HepG2 (cell line): Measurements from ENCODE around the gene ATN1. TPM values are rescaled to one million over a fixed set of nuclear protein-coding genes. Genes with fewer than 3 reads are reported as not detected.
A peak's percentile ranks its signal among the peaks of the same experiment; 100 is the strongest.

Source experiments
- ATAC-seq: fragments of 200-7000 bp; cut with Tn5 transposase; 3 replicates; pipeline ENCODE4 v1.9.1; 2020; ENCODE audit warnings: mild to moderate bottlenecking, moderate library complexity
- BruUV-seq: library from RNA; stranded (reverse); fragments of 400-500 nt; replicated peaks from 2 replicates; lab custom pipeline; 2021; lab: Mats Ljungman, UMichigan
- CTCF ChIA-PET: fragments of 300-600 bp; formaldehyde crosslinking; extraction: SDS; loops from one replicate; lab custom pipeline; 2021; ENCODE audit warnings: low total read pairs, inconsistent platforms, low intra/inter-chr PET ratio; lab: Yijun Ruan, JAX
- POLR2A ChIA-PET: fragments of 350-600 bp; sonication (Branson Sonifier 250); formaldehyde crosslinking; loops from one replicate; lab custom pipeline; 2020; ENCODE audit warnings: antibody characterized with exemption, inconsistent platforms; lab: Yijun Ruan, JAX
- DNase-seq: peaks from one replicate; pipeline ENCODE4 v3.0.0-alpha.2; 2015; ENCODE audit warnings: low spot score
- FAIRE-seq: peaks from 3 replicates; lab custom pipeline; 2011; peaks lifted over from hg19 to GRCh38; lab: Jason Lieb, UNC
- H2AFZ ChIP-seq: one replicate; pipeline ENCODE4 v1.6.1; 2011; ENCODE audit warnings: low read length, inconsistent platforms
- H3K27ac ChIP-seq: fragments of 300-600 bp; 3 replicates; pipeline ENCODE4 v1.8.0; 2011; ENCODE audit warnings: mixed run types, mild to moderate bottlenecking, mixed read lengths, low read length, inconsistent platforms; ENCODE audit not compliant: insufficient read depth; ENCODE audit errors: extremely low read length
- H3K27me3 ChIP-seq, 2 experiments: fragments of 200-600 bp in 1 of 2; 2 replicates in 1 of 2; 3 replicates in 1 of 2; pipeline versions ENCODE4 v1.6.0 to v1.8.0; 2011; ENCODE audit warnings: low read length in 2 of 2, mild to moderate bottlenecking in 2 of 2, moderate library complexity in 2 of 2, inconsistent platforms in 1 of 2; ENCODE audit not compliant: insufficient read depth in 2 of 2, control insufficient read depth in 1 of 2
- H3K36me3 ChIP-seq, 2 experiments: fragments of 200-600 bp in 1 of 2; replicated peaks in 1 of 2; 2 replicates in 1 of 2; 3 replicates in 1 of 2; pipeline versions ENCODE4 v1.5.1 to v1.8.0; 2011; ENCODE audit warnings: low read length in 2 of 2, inconsistent platforms in 1 of 2; ENCODE audit not compliant: insufficient read depth in 2 of 2, control insufficient read depth in 1 of 2
- H3K4me1 ChIP-seq: 2 replicates; pipeline ENCODE4 v1.5.1; 2012; ENCODE audit warnings: low read length, inconsistent platforms; ENCODE audit not compliant: insufficient read depth
- H3K4me2 ChIP-seq: 2 replicates; pipeline ENCODE4 v1.6.0; 2011; ENCODE audit warnings: low read depth, low read length, inconsistent platforms
- H3K4me3 ChIP-seq, 3 experiments: fragments of 200-600 bp in 1 of 3; sonication (generic), shearing (Covaris generic) in 1 of 3; replicated peaks in 1 of 3; 2 replicates each; pipeline ENCODE4 v1.5.1; 2011 to 2016; ENCODE audit warnings: low read length in 3 of 3, inconsistent platforms in 2 of 3, low read depth in 2 of 3, mild to moderate bottlenecking in 2 of 3, control low read depth in 1 of 3, mixed read lengths in 1 of 3; ENCODE audit not compliant: insufficient read depth in 1 of 3
- H3K79me2 ChIP-seq: one replicate; pipeline ENCODE4 v1.6.1; 2011; ENCODE audit warnings: low read length, inconsistent platforms; ENCODE audit not compliant: insufficient read depth
- H3K9ac ChIP-seq: 2 replicates; pipeline ENCODE4 v1.6.0; 2011; ENCODE audit warnings: mild to moderate bottlenecking, low read depth, low read length, inconsistent platforms; ENCODE audit not compliant: insufficient read depth
- H3K9me3 ChIP-seq: 2 replicates; pipeline ENCODE4 v1.5.1; 2012; ENCODE audit warnings: mild to moderate bottlenecking, low read length
- H4K20me1 ChIP-seq: 2 replicates; pipeline ENCODE4 v1.6.0; 2011; ENCODE audit warnings: inconsistent platforms, mild to moderate bottlenecking, low read length, moderate library complexity; ENCODE audit not compliant: insufficient read depth
- AGO2 ChIP-seq: fragments of 200-400 bp; formaldehyde crosslinking; optimal IDR thresholded peaks from 2 replicates; pipeline ENCODE3; 2017; ENCODE audit warnings: mild to moderate bottlenecking, low read depth, low read length, moderate library complexity
- BRD4 ChIP-seq: sonication (generic); formaldehyde crosslinking; IDR thresholded peaks from 2 replicates; pipeline ENCODE4 v1.4.0; 2020; ENCODE audit warnings: missing genetic modification reagents
- CEBPG ChIP-seq: IDR thresholded peaks from 2 replicates; pipeline ENCODE4 v1.6.1; 2016
- MEIS1 ChIP-seq: sonication (generic); formaldehyde crosslinking; IDR thresholded peaks from 2 replicates; pipeline ENCODE4 v1.9.0; 2021; ENCODE audit warnings: mild to moderate bottlenecking, missing genetic modification reagents, moderate library complexity, borderline replicate concordance
- POGK ChIP-seq: sonication (generic); formaldehyde crosslinking; conservative IDR thresholded peaks from 2 replicates; pipeline ENCODE4 v1.8.0; 2022; ENCODE audit warnings: mild to moderate bottlenecking, moderate library complexity, missing genetic modification reagents
- POLR2A ChIP-seq, 2 experiments: IDR thresholded peaks; 2 replicates each; pipeline ENCODE4 v1.6.1; 2011; ENCODE audit warnings: low read depth in 2 of 2, low read length in 2 of 2, mild to moderate bottlenecking in 1 of 2, moderate library complexity in 1 of 2; ENCODE audit not compliant: insufficient read depth in 1 of 2
- POLR2G ChIP-seq: fragments of 200-400 bp; formaldehyde crosslinking; IDR thresholded peaks from 2 replicates; pipeline ENCODE4 v1.6.1; 2018; ENCODE audit warnings: mild to moderate bottlenecking, low read depth, low read length, moderate library complexity
- RBFOX2 ChIP-seq: fragments of 200-400 bp; formaldehyde crosslinking; IDR thresholded peaks from 2 replicates; pipeline ENCODE4 v1.6.1; 2017; ENCODE audit warnings: low read depth, mild to moderate bottlenecking, low read length
- THAP9 ChIP-seq: sonication (generic); formaldehyde crosslinking; IDR thresholded peaks from 2 replicates; pipeline ENCODE4; 2020; ENCODE audit warnings: missing genetic modification reagents, mild to moderate bottlenecking, borderline replicate concordance
- ZBTB43 ChIP-seq: sonication (generic); formaldehyde crosslinking; conservative IDR thresholded peaks from 2 replicates; pipeline ENCODE4 v1.4.0; 2020; ENCODE audit warnings: missing genetic modification reagents
- ZFP36L2 ChIP-seq: sonication (generic); formaldehyde crosslinking; IDR thresholded peaks from 2 replicates; pipeline ENCODE4 v1.4.0; 2020; ENCODE audit warnings: missing genetic modification reagents
- ZFP91 ChIP-seq: sonication (generic); formaldehyde crosslinking; IDR thresholded peaks from 2 replicates; pipeline ENCODE4 v1.9.0; 2022; ENCODE audit warnings: missing genetic modification reagents, mild to moderate bottlenecking, borderline replicate concordance
- ZKSCAN8 ChIP-seq: IDR thresholded peaks from 2 replicates; pipeline ENCODE4 v1.6.1; 2016; ENCODE audit warnings: borderline replicate concordance, missing genetic modification reagents, missing compliant biosample characterization
- ZNF225 ChIP-seq: sonication (generic); formaldehyde crosslinking; IDR thresholded peaks from 2 replicates; pipeline ENCODE4 v1.4.0; 2020; ENCODE audit warnings: mild to moderate bottlenecking, missing genetic modification reagents
- ZNF317 ChIP-seq: sonication (generic); formaldehyde crosslinking; IDR thresholded peaks from 2 replicates; pipeline ENCODE4 v1.5.0; 2020; ENCODE audit warnings: mild to moderate bottlenecking, missing genetic modification reagents
- ZNF383 ChIP-seq: sonication (generic); formaldehyde crosslinking; IDR thresholded peaks from 2 replicates; pipeline ENCODE4 v1.4.0; 2020; ENCODE audit warnings: missing genetic modification reagents, mild to moderate bottlenecking, borderline replicate concordance
- ZNF607 ChIP-seq: sonication (generic); formaldehyde crosslinking; IDR thresholded peaks from 2 replicates; pipeline ENCODE4 v1.5.1; 2020; ENCODE audit warnings: missing genetic modification reagents, mild to moderate bottlenecking, borderline replicate concordance
- WGBS: methylation state at CpG from one replicate; pipeline ENCODE4 v1.1.6; 2017; ENCODE audit warnings: low lambda C conversion rate; 5-methylcytosine and 5-hydroxymethylcytosine counted together
- in situ Hi-C: cut with HindIII; loops from 2 replicates; pipeline ENCODE4 v1.10.0; 2017; ENCODE audit warnings: low pct_unique_long_range_greater_than_20kb; ENCODE audit not compliant: extremely low pct_ligation_motif_present
- intact Hi-C: fragments of 100-400 bp; cut with micrococcal nuclease; formaldehyde crosslinking; loops from one replicate; pipeline ENCODE4 v1.10.0; 2022; ENCODE audit not compliant: unreplicated experiment
- polyA plus RNA-seq, 8 experiments: library from polyadenylated mRNA; depleted of rRNA in 3 of 8; stranded (reverse) in 7 of 8; unstranded in 1 of 8; fragments of >200 nt; fragmentation: Illumina TruSeq in 4 of 8; extraction: Trizol in 4 of 8; gene quantifications; 2 replicates each; pipeline versions ENCODE4 v1.2.1 to v1.2.3, GENCODE V29; 2011 to 2016; ENCODE audit warnings: low read depth in 4 of 8, missing spikeins in 1 of 8, mixed read lengths in 1 of 8; ENCODE audit not compliant: insufficient read depth in 1 of 8
- total RNA-seq, 5 experiments: library from RNA; depleted of rRNA; stranded (reverse); fragments of >200 nt; fragmentation: Illumina TruSeq; extraction: Trizol; gene quantifications; 2 replicates each; pipeline ENCODE4 v1.2.3, GENCODE V29; 2016; ENCODE audit warnings: low read depth in 1 of 5

Gene ATN1
- total and polyA plus RNA-seq, 2 of the 13 experiments (the other 11 are each of a cell fraction or from before 2014, with no cell fraction given) = 2.1 to 8.6 TPM

- TF ChIP-seq ZNF383 (CRISPR knock-in tag) = no peak
- TF ChIP-seq THAP9 = peak; percentile 35; the same call in 1 of the 2 replicates
- TF ChIP-seq POLR2A (IDR thresholded peaks at IDR 0.05; ENCODE audit: insufficient read depth in 1 of 2, low read depth in 2 of 2, low read length in 2 of 2) = peak in 1 of 2 experiments; percentile 46; a peak in 1 of 4 replicates
- TF ChIP-seq ZBTB43 (CRISPR knock-in tag) = no peak
- no peak for TF ChIP-seq MEIS1 (CRISPR knock-in tag)
- TF ChIP-seq ZFP36L2 (CRISPR knock-in tag) = no peak
- TF ChIP-seq ZFP91 = peak; percentile 2; the same call in 1 of the 2 replicates
- no peak for TF ChIP-seq CEBPG (CRISPR knock-in tag)
- TF ChIP-seq ZNF225 (CRISPR knock-in tag) = 0 out of 2 replicates have a peak, but pooled peaks have one; percentile 34
- no peak for TF ChIP-seq POGK (CRISPR knock-in tag)
- TF ChIP-seq ZNF607 = no peak
- TF ChIP-seq ZKSCAN8 (CRISPR knock-in tag) = no peak
- TF ChIP-seq RBFOX2 = peak; percentile 57; the same call in 1 of the 2 replicates
- TF ChIP-seq ZNF317 (CRISPR knock-in tag) = no peak
- TF ChIP-seq POLR2G = peak; percentile 48; the same call in 1 of the 2 replicates
- no peak for TF ChIP-seq BRD4 (CRISPR knock-in tag)
- TF ChIP-seq AGO2 = peak; percentile 92
- Histone ChIP-seq H3K4me3 (no peak overlapping the region), H3K27me3 (no peaks in the 10 kb centered on the region), H3K9ac (no peak overlapping the region), H3K4me2 (no peak overlapping the region), H4K20me1 (no peaks in the 10 kb centered on the region; the same call in 1 of the 2 replicates), H3K9me3 (no peaks in the 10 kb centered on the region), H3K36me3 (peaks cover 22 to 38% of the 10 kb centered on the region in 2 experiments), H2AFZ (no peak overlapping the region), H3K79me2 (peaks cover 20% of the 10 kb centered on the region), H3K27ac (peak overlapping the region; percentile 46), H3K4me1 (peaks cover 57% of the 10 kb centered on the region)
- DNase-seq (no peak), ATAC-seq (no peak), FAIRE-seq (no peak)
- CTCF ChIA-PET = interaction anchor here (1.1 to 2.1 kb wide), 5 partner anchors 18 to 78 kb away, joined by 3 to 15 read pairs (median 6); partner anchors contain the start of genes C12orf57 and RNU7-1
- POLR2A ChIA-PET = interaction anchor here (0.9 to 8.0 kb wide), 7 partner anchors 9 to 96 kb away, joined by 3 to 180 read pairs (median 5); partner anchors contain the start of genes C12orf57, LPCAT3, RNU7-1 and SPSB2
- intact Hi-C loops = no loop called here
- 94% methylated on average over 6 of the region's 8 CpGs for WGBS
- in situ Hi-C loops = no loop called here
- BruUV-seq = no TSS peak
Measured at GRCh38 chr12:6964605-6965025, 36.9 kb downstream of the ATN1 start.
